ENCODE results near the gene MYPN.

DNA sequence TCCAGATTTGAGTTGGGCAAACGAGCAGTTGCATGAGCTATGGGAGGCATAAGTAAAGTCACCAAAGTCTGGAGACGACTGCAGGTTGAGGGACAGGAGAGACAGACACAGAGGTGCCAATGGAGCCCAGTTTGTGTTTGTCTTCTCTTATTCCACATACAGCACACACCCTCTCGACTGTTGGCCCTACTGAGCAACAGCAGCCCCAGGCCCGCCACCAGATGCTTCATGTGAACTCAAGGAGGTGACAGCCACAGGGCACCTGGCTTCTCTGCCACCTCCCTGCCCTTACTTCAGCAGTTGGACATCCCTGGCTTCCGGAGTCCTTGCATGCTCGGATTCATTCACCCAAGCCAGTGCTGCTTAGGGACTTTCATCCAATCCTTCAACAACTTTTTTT lies 129.1 kb downstream of the MYPN start:
- TF ChIP-seq POLR2A (IDR thresholded peaks at IDR 0.05) (no peak), CTCF (IDR thresholded peaks at IDR 0.05) (no peak)

Data from body of pancreas (tissue), 4 donors.